Ovary (tissue), 3 donors: ENCODE measurements around the gene CD74.

Experiments used
- EP300 ChIP-seq: sonication (generic); formaldehyde crosslinking; IDR thresholded peaks from one replicate; pipeline ENCODE4 v1.6.1; 2017; ENCODE audit warnings: antibody characterized with exemption
- POLR2A ChIP-seq: fragments of 450-650 bp; IDR thresholded peaks from one replicate; pipeline ENCODE4 v1.6.1; 2017; ENCODE audit warnings: antibody characterized with exemption, mild to moderate bottlenecking, moderate library complexity
- TF ChIP-seq, protein P1 (sequence below), 3 donors: fragments of 450-650 bp in 2 of 3; fragments of 200-600 bp in 1 of 3; IDR thresholded peaks; one replicate each; pipeline versions ENCODE4 v1.5.1 to v1.8.0; 2016 to 2022; ENCODE audit warnings: antibody characterized with exemption in 3 of 3, mild to moderate bottlenecking in 1 of 3
- donor health status: DM: no; HTN: no; CAD: no.

DNA sequence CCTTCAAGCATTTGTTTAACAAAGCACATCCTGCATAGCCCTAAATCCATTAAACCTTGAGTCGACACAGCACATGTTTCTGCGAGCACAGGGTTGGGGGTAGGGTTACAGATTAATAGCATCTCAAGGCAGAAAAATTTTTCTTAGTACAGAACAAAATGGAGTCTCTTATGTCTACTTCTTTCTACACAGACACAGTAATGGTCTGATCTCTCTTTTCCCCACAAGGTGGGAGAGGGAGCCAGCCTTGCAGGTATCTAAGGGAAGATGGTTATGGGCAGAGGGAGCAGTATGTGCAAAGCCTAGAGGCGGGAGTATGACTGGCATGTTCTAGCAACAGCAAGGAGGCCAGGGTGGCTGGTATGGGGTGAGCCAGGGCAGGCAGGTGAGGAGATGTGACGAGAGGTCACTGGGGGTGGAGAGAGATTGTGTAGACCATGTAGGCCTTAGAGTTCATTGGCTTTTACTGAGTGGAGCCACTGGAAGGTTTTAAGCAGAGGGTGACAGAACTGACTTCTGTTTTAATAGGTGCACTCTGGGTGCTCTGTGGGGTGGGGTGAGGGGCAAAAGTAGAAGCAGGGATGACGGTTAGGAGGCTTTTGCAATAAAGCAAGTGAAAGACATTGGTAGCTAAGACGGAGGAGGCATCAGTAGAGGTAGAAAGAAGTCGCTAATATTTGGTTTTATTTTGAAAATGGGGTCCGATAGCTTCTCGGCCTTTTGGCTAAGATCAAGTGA is 42.0 kb upstream of the CD74 start:
- TF ChIP-seq, protein P1, sequence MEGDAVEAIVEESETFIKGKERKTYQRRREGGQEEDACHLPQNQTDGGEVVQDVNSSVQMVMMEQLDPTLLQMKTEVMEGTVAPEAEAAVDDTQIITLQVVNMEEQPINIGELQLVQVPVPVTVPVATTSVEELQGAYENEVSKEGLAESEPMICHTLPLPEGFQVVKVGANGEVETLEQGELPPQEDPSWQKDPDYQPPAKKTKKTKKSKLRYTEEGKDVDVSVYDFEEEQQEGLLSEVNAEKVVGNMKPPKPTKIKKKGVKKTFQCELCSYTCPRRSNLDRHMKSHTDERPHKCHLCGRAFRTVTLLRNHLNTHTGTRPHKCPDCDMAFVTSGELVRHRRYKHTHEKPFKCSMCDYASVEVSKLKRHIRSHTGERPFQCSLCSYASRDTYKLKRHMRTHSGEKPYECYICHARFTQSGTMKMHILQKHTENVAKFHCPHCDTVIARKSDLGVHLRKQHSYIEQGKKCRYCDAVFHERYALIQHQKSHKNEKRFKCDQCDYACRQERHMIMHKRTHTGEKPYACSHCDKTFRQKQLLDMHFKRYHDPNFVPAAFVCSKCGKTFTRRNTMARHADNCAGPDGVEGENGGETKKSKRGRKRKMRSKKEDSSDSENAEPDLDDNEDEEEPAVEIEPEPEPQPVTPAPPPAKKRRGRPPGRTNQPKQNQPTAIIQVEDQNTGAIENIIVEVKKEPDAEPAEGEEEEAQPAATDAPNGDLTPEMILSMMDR (IDR thresholded peaks at IDR 0.05), result no peak
- no peak for TF ChIP-seq POLR2A
- TF ChIP-seq EP300, result no peak
